Upper lobe of left lung (tissue), 6 donors: Measurements from ENCODE around the gene LENEP. TPM values are rescaled to one million over a fixed set of nuclear protein-coding genes. Genes with fewer than 3 reads are reported as not detected.

Experiments used
- ATAC-seq, 2 donors: fragments of 200-7000 bp; cut with Tn5 transposase; one replicate each; pipeline ENCODE4 v1.9.1; 2022; ENCODE audit warnings: mild to moderate bottlenecking in 2 of 2, moderate library complexity in 2 of 2; ENCODE audit not compliant: low FRiP score in 2 of 2
- DNase-seq, 2 donors: peaks; one replicate each; pipeline ENCODE4 v3.0.0-alpha.2; 2019 to 2020
- H3K27ac ChIP-seq, 4 donors: fragments of 200-600 bp; sonication (generic); one replicate each; pipeline ENCODE4 v1.5.1; 2016 to 2019
- H3K27me3 ChIP-seq, 4 donors: fragments of 200-600 bp; sonication (generic); one replicate each; pipeline ENCODE4 v1.5.1; 2017 to 2019
- H3K36me3 ChIP-seq, 4 donors: fragments of 200-600 bp; sonication (generic); one replicate each; pipeline ENCODE4 v1.5.1; 2016 to 2019
- H3K4me1 ChIP-seq, 4 donors: fragments of 200-600 bp; sonication (generic); one replicate each; pipeline ENCODE4 v1.5.1; 2018 to 2019
- H3K4me3 ChIP-seq, 4 donors: fragments of 200-600 bp; sonication (generic); one replicate each; pipeline ENCODE4 v1.5.1; 2017 to 2019; ENCODE audit warnings: mild to moderate bottlenecking in 2 of 4, moderate library complexity in 1 of 4
- H3K9me3 ChIP-seq, 4 donors: fragments of 200-600 bp; sonication (generic); one replicate each; pipeline ENCODE4 v1.5.1; 2018 to 2019
- CTCF ChIP-seq, 6 experiments: fragments of 450-650 bp in 4 of 6; fragments of 200-600 bp in 2 of 6; sonication (generic) in 2 of 6; IDR thresholded peaks; one replicate each; pipeline ENCODE4 v1.5.1; 2016 to 2019; ENCODE audit warnings: antibody characterized with exemption in 6 of 6
- EP300 ChIP-seq, 4 donors: sonication (generic); formaldehyde crosslinking; IDR thresholded peaks; one replicate each; pipeline ENCODE4 v1.5.1; 2017; ENCODE audit warnings: antibody characterized with exemption in 4 of 4, control low read depth in 2 of 4
- POLR2A ChIP-seq, 4 donors: fragments of 450-650 bp; IDR thresholded peaks; one replicate each; pipeline ENCODE4 v1.5.1; 2016 to 2017; ENCODE audit warnings: antibody characterized with exemption in 4 of 4, mild to moderate bottlenecking in 2 of 4
- POLR2AphosphoS5 ChIP-seq, 2 donors: sonication (generic); formaldehyde crosslinking; IDR thresholded peaks; one replicate each; pipeline ENCODE4 v1.5.1; 2017; ENCODE audit warnings: antibody characterized with exemption in 2 of 2
- WGBS, 2 donors: methylation state at CpG; one replicate each; pipeline ENCODE4 v1.1.5; 2017 to 2018; 5-methylcytosine and 5-hydroxymethylcytosine counted together
- total RNA-seq, 6 donors: library from RNA; depleted of rRNA in 4 of 6; stranded (reverse); fragments of >200 nt in 4 of 6; gene quantifications; one replicate each; pipeline versions ENCODE4 v1.1.0 to v1.2.1, GENCODE V29; 2016 to 2021
- donor health status: DM: no; HTN: no; CAD: no; lungs with moderate emphysema.
- donor health status: DM: no; HTN: yes; CAD: no; lungs with severe emphysema.

Gene LENEP
- total RNA-seq, 6 donors from 2014 or later, result 0.57 to 1.0 TPM; not detected in 4

GRCh38 chr1:155009221-155009711 is 15.9 kb downstream of the LENEP start:
- Histone ChIP-seq H3K27ac (peak overlapping the region; percentile 93 to 100 (median 96)), H3K36me3 (peaks cover 0 to 11% (median 5%) of the 10 kb centered on the region in 4 donors), H3K27me3 (no peaks in the 10 kb centered on the region), H3K4me3 (peak overlapping the region in 3 of 4 donors; percentile 20 to 49 (median 44)), H3K4me1 (peaks cover 80 to 98% (median 97%) of the 10 kb centered on the region in 4 donors), H3K9me3 (no peaks in the 10 kb centered on the region)
- DNase-seq (no peak), ATAC-seq (no peak)
- WGBS, 2 donors, result 66 to 71% methylated on average over 3 to 9 of the region's 12 CpGs
- TF ChIP-seq POLR2AphosphoS5 (IDR thresholded peaks at IDR 0.05), result no peak
- no peak for TF ChIP-seq EP300 (IDR thresholded peaks at IDR 0.05)
- no peak for TF ChIP-seq POLR2A (IDR thresholded peaks at IDR 0.05)
- TF ChIP-seq CTCF (IDR thresholded peaks at IDR 0.05), result no peak

GRCh38 chr1:155009742-155010141 is 16.4 kb downstream of the LENEP start:
- DNase-seq, result no peak
- no peak for ATAC-seq
- Histone ChIP-seq H3K4me3 (peak overlapping the region in 3 of 4 donors; percentile 20 to 49 (median 44)), H3K4me1 (peaks cover 76 to 94% (median 92%) of the 10 kb centered on the region in 4 donors), H3K27ac (peak overlapping the region; percentile 93 to 100 (median 96)), H3K9me3 (no peaks in the 10 kb centered on the region), H3K27me3 (no peaks in the 10 kb centered on the region), H3K36me3 (peaks cover 0 to 16% (median 9%) of the 10 kb centered on the region in 4 donors)
- TF ChIP-seq POLR2AphosphoS5 (IDR thresholded peaks at IDR 0.05) (no peak), POLR2A (IDR thresholded peaks at IDR 0.05) (no peak), EP300 (IDR thresholded peaks at IDR 0.05) (no peak), CTCF (IDR thresholded peaks at IDR 0.05) (no peak)
- WGBS, 2 donors, result 86% methylated on average over 5 of the region's 5 CpGs

GRCh38 chr1:155010211-155010918 is 17.0 kb downstream of the LENEP start:
- Histone ChIP-seq H3K4me3 (peak overlapping the region in 3 of 4 donors; percentile 20 to 49 (median 44)), H3K27ac (peak overlapping the region; percentile 93 to 100 (median 96))
- ATAC-seq, result no peak

GRCh38 chr1:155011004-155011416 is 17.6 kb downstream of the LENEP start:
- Histone ChIP-seq H3K27me3 (no peaks in the 10 kb centered on the region), H3K27ac (peak overlapping the region; percentile 93 to 100 (median 96)), H3K4me1 (peaks cover 63 to 86% (median 80%) of the 10 kb centered on the region in 4 donors), H3K9me3 (no peaks in the 10 kb centered on the region), H3K4me3 (peak overlapping the region in 2 of 4 donors; percentile 10 to 49), H3K36me3 (peaks cover 4 to 28% (median 22%) of the 10 kb centered on the region in 4 donors)
- 57 to 70% methylated on average over 4 to 5 of the region's 5 CpGs for WGBS, 2 donors
- no peak for TF ChIP-seq POLR2A (IDR thresholded peaks at IDR 0.05)
- no peak for TF ChIP-seq POLR2AphosphoS5 (IDR thresholded peaks at IDR 0.05)
- no peak for TF ChIP-seq CTCF (IDR thresholded peaks at IDR 0.05)
- ATAC-seq (no peak), DNase-seq (no peak)

More at GRCh38 chr1:155010211-155010918, 17.0 kb downstream of the LENEP start:
- 40 to 52% methylated on average over 10 to 11 of the region's 11 CpGs for WGBS, 2 donors
- H3K9me3 ChIP-seq, result no peaks in the 10 kb centered on the region
- peaks cover 4 to 22% (median 16%) of the 10 kb centered on the region in 4 donors for H3K36me3 ChIP-seq
- no peaks in the 10 kb centered on the region for H3K27me3 ChIP-seq
- no peak for DNase-seq
- TF ChIP-seq POLR2AphosphoS5 (IDR thresholded peaks at IDR 0.05) (peak in 1 of 2 donors; percentile 31), EP300 (IDR thresholded peaks at IDR 0.05) (no peak)
- peaks cover 70 to 88% (median 86%) of the 10 kb centered on the region in 4 donors for H3K4me1 ChIP-seq

- peak overlapping the region; percentile 93 to 100 (median 96) for H3K27ac ChIP-seq
- TF ChIP-seq POLR2A (IDR thresholded peaks at IDR 0.05), result no peak
- no peak for TF ChIP-seq POLR2AphosphoS5 (IDR thresholded peaks at IDR 0.05)
- no peak for TF ChIP-seq EP300 (IDR thresholded peaks at IDR 0.05)
- TF ChIP-seq CTCF (IDR thresholded peaks at IDR 0.05), result no peak
- ATAC-seq (no peak), DNase-seq (no peak)
- H3K9me3 ChIP-seq, result no peaks in the 10 kb centered on the region
- no peak overlapping the region for H3K4me3 ChIP-seq
- H3K36me3 ChIP-seq, result peaks cover 4 to 34% (median 25%) of the 10 kb centered on the region in 4 donors
- no peaks in the 10 kb centered on the region for H3K27me3 ChIP-seq
- 70 to 86% methylated on average over 4 to 5 of the region's 6 CpGs for WGBS, 2 donors
- H3K4me1 ChIP-seq, result peaks cover 62 to 85% (median 76%) of the 10 kb centered on the region in 4 donors
Measured at GRCh38 chr1:155011437-155012025, 18.1 kb downstream of the LENEP start.
